ENCODE measurements around the gene NUAK2.
"Not testable (repeated sequence)": the region's sequence is repeated elsewhere in the genome, so short reads cannot be mapped to it uniquely, and the experiment has no call there.

NUAK2 gene

GRCh38 chr1:205321162-205321958, at the start of gene NUAK2:
NUAK2 (minus strand) TSS chr1:205321745; CDS start chr1:205321628, 117 bp downstream.
- H3K4me3 ChIP-seq (ENCODE audit: low read depth, low read length) = peak within 1 kb of the TSS; percentile 87
- DNase-seq (ENCODE audit: low read depth) = peak; percentile 61

DNA sequence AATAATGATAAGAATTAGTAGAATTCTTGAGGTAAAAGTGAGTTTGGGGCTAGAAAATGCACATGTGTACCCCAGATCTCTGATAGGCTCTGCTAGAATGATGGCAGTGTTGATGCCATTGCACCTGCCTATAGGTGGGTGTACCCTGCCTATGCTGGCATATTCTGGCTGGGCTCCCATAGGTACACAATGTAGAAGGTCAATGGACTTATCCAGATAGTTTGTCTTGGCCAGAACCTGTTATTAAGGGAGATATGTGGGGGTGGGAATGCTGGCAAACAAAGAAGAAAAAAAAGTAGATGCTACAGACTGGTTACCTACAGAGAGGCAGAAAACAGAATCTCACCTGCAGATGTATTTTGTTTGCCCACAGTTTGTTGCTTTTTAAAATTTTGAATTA, 49.2 kb upstream of the NUAK2 start:
- DNase-seq (ENCODE audit: low read depth) = no peak
- no peak overlapping the region for H3K4me3 ChIP-seq (ENCODE audit: low read depth, low read length)

DNA sequence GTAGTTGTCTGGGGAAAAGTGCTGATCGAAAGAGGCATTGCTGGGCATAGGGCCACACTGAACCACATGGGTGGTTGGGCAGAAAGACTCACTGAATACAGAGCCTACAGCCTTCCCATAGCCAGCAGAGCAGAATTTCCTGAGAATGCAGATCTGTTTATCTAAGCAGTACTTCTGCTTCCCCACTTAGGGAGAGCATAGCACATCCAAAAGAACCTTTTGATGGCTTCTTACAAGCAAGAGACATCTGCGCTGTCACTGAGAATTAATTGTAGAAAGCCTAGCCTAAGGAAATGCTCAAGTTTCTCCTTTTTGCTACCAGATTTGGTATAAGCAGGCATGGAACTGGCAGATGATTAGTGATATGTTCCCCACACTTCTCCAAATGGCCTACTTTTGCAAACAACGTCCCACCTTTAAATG, 48.2 kb upstream of the NUAK2 start:
- DNase-seq (ENCODE audit: low read depth) = no peak
- no peak overlapping the region for H3K4me3 ChIP-seq (ENCODE audit: low read depth, low read length)

DNA sequence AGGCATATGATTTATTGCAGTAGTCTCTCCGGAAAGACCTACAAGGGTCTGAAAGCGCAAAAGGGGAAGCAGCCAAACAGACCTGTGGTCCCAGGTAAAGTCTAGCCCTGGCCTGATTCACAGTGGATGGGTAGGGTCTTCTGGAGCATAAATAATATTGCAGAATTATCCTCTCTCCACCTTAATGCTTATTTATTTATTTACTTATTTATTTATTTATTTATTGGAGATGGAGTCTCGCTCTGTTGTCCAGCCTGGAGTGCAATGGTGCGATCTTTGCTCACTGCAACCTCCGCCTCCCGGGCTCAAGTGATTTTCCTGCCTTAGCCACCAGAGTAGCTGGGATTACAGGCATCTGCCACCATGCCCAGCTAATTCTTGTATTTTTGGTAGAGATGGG, 46.9 kb upstream of the NUAK2 start:
- no peak overlapping the region for H3K4me3 ChIP-seq (ENCODE audit: low read depth, low read length)
- DNase-seq (ENCODE audit: low read depth) = no peak

- no peak overlapping the region for H3K4me3 ChIP-seq (ENCODE audit: low read depth, low read length)
- no peak for DNase-seq (ENCODE audit: low read depth)
These were observed 44.5 kb upstream of the NUAK2 start for GRCh38 chr1:205365945-205366463.

- not testable (repeated sequence) for DNase-seq (ENCODE audit: low read depth); H3K4me3 ChIP-seq (ENCODE audit: low read depth, low read length)
These were observed 43.5 kb upstream of the NUAK2 start for GRCh38 chr1:205365086-205365485.

- no peak for DNase-seq (ENCODE audit: low read depth)
- H3K4me3 ChIP-seq (ENCODE audit: low read depth, low read length) = no peak overlapping the region
These were observed 39.3 kb upstream of the NUAK2 start for GRCh38 chr1:205360891-205361290.

GRCh38 chr1:205359771-205360565, 38.4 kb upstream of the NUAK2 start:
- no peak overlapping the region for H3K4me3 ChIP-seq (ENCODE audit: low read depth, low read length)
- DNase-seq (ENCODE audit: low read depth) = no peak

GRCh38 chr1:205358579-205358978, 37.0 kb upstream of the NUAK2 start:
- DNase-seq (ENCODE audit: low read depth) = no peak
- no peak overlapping the region for H3K4me3 ChIP-seq (ENCODE audit: low read depth, low read length)

- DNase-seq (ENCODE audit: low read depth) = no peak
- no peak overlapping the region for H3K4me3 ChIP-seq (ENCODE audit: low read depth, low read length)
These were observed 36.0 kb upstream of the NUAK2 start for GRCh38 chr1:205357567-205357966.

GRCh38 chr1:205356440-205357139, 35.0 kb upstream of the NUAK2 start, which contains the start of gene KLHDC8A:
KLHDC8A (minus strand) TSS chr1:205356922; CDS start chr1:205343604, 13,318 bp downstream.
- H3K4me3 ChIP-seq (ENCODE audit: low read depth, low read length) = no peak within 1 kb of the TSS
- no peak for DNase-seq (ENCODE audit: low read depth)

DNA sequence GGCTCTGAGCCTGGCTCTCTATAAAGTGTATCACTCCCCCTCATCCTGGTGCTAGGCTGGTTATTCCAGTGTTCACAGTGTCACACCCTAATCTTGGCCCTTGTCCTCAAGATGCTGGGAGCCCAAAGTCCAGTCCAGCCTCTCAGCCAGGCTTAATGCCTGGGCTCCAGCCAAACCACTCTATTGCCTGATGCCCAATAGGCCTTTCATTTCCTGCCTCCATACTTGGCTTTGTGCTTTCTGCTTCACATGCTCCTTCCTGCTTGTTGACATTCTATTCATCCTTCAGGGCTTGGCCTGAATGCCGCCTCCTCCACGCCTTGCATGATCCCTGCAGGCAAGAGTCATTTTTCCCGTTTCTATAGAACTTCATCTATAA, 33.5 kb upstream of the NUAK2 start:
- H3K4me3 ChIP-seq (ENCODE audit: low read depth, low read length) = no peak overlapping the region
- no peak for DNase-seq (ENCODE audit: low read depth)

DNA sequence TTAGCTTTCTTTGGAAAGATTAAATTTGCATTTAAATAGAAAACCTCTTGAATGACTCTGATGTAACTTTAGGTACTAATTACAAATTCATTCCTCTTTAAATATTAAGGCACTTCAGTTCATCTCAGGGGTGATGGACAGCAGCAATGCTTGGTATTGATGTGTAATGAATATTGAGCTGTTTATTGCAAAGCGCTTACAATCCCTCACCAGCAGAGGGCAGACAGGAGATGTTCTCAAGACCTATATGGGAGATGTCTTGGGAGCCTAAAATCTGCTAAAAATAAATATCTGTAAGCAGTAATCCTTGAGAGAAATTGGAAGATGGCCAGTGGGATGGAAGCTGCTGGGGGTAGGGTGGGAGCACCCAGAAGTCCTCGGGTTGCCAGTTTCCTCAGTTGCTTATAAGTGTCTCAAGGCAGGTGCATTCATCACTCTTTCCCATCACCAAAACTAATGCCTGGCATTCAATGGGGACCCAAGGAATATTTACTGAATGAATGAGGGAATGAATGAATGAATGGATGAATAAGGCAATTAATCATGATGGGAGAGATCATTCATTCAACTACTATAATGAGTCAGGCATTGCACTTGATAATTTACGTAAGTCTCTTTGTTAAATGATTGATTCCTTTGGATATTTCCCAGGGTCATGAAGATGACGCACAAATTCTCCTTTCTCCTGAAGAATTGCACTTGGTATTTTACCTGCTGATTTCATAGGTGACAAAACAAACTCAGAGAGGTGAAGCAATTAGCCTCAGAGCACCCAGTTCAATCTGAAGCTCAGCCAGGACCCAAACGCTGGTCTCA, 32.9 kb upstream of the NUAK2 start:
- H3K4me3 ChIP-seq (ENCODE audit: low read depth, low read length) = no peak overlapping the region
- DNase-seq (ENCODE audit: low read depth) = no peak

DNA sequence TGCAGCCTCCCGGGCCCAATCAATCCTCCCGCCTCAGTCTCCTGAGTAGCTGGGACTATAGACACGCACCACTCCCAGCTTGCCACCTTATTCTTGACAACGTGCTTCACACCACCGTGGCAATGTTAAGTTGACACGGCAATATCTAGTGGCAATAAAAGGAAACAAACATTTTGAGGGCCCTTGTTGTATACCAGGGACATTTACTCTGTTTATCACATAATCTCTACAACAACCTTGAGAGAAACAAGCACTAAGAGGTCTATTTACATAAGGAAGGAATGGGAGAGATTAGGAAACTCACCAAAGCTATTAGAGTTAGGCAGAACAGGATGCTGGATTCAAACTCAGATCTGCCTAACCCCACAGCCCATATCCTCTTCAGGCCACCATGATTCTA, 32.1 kb upstream of the NUAK2 start:
- DNase-seq (ENCODE audit: low read depth) = no peak
- no peak overlapping the region for H3K4me3 ChIP-seq (ENCODE audit: low read depth, low read length)

DNA sequence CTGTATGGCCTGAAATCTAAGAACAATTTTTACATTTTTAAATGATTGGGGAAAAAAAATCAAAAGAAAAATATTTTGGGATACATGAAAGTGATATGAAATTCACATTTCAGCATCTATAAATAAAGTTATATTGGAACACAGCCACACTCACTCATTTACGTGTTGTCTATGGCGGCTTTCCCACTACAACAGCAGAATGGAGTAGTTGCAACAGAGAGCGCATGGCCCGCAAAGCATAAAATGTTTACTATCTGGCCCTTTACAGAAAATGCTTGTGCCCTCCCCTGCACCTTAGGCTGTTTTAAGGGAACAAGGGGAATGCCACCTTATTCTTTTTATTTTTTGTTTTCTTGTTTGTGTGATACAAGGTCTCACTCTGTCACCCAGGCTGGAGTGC, 31.6 kb upstream of the NUAK2 start:
- no peak overlapping the region for H3K4me3 ChIP-seq (ENCODE audit: low read depth, low read length)
- DNase-seq (ENCODE audit: low read depth) = no peak

DNA sequence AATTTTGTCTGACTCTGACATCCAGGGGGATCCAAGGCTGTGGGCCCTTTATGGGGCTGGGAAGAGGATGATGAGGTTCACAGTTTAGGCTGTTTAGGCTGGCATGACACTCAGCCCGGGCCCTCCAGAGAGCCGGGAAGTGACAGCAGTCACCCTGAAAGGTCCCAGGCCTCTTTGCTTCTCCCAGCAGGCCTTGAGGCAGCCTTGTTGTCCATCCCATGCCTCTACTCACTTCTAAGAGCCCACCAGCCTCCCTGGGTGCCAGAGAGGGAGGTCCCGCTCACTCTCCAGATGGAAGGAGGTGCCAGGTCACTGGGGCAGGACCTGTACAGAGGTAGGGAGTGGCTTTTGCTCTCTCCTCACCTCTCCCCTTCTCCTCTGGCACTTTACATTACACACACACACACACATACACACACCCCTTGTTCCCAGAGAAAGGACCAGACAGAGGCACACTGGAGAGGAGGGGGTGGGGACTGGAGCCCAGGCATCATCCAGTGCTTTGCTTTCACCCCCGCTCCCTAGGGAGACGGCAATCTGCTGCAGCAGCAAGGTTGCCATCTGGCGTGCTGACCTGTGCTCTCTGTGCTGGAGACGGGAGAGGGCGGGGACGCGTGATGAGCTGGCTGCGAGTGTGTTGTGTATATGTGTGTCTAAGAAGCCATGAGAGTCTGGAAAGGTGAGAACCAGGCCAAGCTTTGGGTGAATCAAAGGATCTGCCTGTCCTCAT, 30.6 kb upstream of the NUAK2 start:
- no peak overlapping the region for H3K4me3 ChIP-seq (ENCODE audit: low read depth, low read length)
- peak; percentile 48 for DNase-seq (ENCODE audit: low read depth)

- DNase-seq (ENCODE audit: low read depth) = no peak
- no peak overlapping the region for H3K4me3 ChIP-seq (ENCODE audit: low read depth, low read length)
These were observed 29.2 kb upstream of the NUAK2 start for GRCh38 chr1:205350691-205351141.

GRCh38 chr1:205350124-205350523, 28.6 kb upstream of the NUAK2 start:
- no peak overlapping the region for H3K4me3 ChIP-seq (ENCODE audit: low read depth, low read length)
- DNase-seq (ENCODE audit: low read depth) = no peak

Data from skeletal muscle cell (primary cell).